HG02678 (cell line): ENCODE results near the gene TDRD9.
"Not testable (repeated sequence)": the region's sequence is repeated elsewhere in the genome, so short reads cannot be mapped to it uniquely, and the experiment has no call there.

Source experiments
- ATAC-seq: cut with Tn5 transposase; IDR thresholded peaks from one replicate; pipeline ENCODE4 v1.9.1; 2021; ENCODE audit warnings: mild to moderate bottlenecking, moderate library complexity; ENCODE audit not compliant: unreplicated experiment

Gene TDRD9

GRCh38 chr14:103928011-103928890, at the start of gene TDRD9:
Gene TDRD9 (plus strand): TSS chr14:103928456. CDS start chr14:103928510, 54 bp downstream.
- no peak for ATAC-seq

- no peak for ATAC-seq
Observed at GRCh38 chr14:103879118-103879569, 49.1 kb upstream of the TDRD9 start.

- ATAC-seq, result no peak
Observed at GRCh38 chr14:103879570-103880347, 48.5 kb upstream of the TDRD9 start.

- no peak for ATAC-seq
Observed at GRCh38 chr14:103880348-103881267, 47.6 kb upstream of the TDRD9 start.

- no peak for ATAC-seq
Observed at GRCh38 chr14:103881268-103882201, 46.7 kb upstream of the TDRD9 start.

GRCh38 chr14:103882503-103883262, 45.6 kb upstream of the TDRD9 start:
- ATAC-seq, result no peak

GRCh38 chr14:103883263-103883523, 45.1 kb upstream of the TDRD9 start:
- no peak for ATAC-seq

- ATAC-seq, result no peak
Observed at GRCh38 chr14:103884854-103885253, 43.4 kb upstream of the TDRD9 start.

GRCh38 chr14:103885509-103885932, 42.7 kb upstream of the TDRD9 start:
- ATAC-seq, result no peak

- ATAC-seq, result no peak
Observed at GRCh38 chr14:103886304-103887169, 41.7 kb upstream of the TDRD9 start.

GRCh38 chr14:103887170-103887501, 41.1 kb upstream of the TDRD9 start:
- no peak for ATAC-seq

- ATAC-seq, result no peak
Observed at GRCh38 chr14:103887557-103888115, 40.6 kb upstream of the TDRD9 start.

GRCh38 chr14:103889002-103889312, 39.3 kb upstream of the TDRD9 start:
- ATAC-seq, result not testable (repeated sequence)

- no peak for ATAC-seq
Observed at GRCh38 chr14:103889313-103890051, 38.8 kb upstream of the TDRD9 start.

- no peak for ATAC-seq
Observed at GRCh38 chr14:103890052-103890371, 38.2 kb upstream of the TDRD9 start.

- no peak for ATAC-seq
Observed at GRCh38 chr14:103890821-103891666, 37.2 kb upstream of the TDRD9 start.
